Activated CD8-positive, alpha-beta T cell treated with anti-CD3 and anti-CD28 coated beads for 36 hours (primary cell): Measurements from ENCODE around the gene LMX1B. TPM values are rescaled to one million over a fixed set of nuclear protein-coding genes. Genes with fewer than 3 reads are reported as not detected.

ENCODE experiments used
- ATAC-seq: fragments of 200-7000 bp; cut with Tn5 transposase; one replicate; pipeline ENCODE4 v1.10.0; 2021; ENCODE audit warnings: mild to moderate bottlenecking, moderate library complexity
- CTCF ChIA-PET: fragments of 350-600 bp; sonication (Branson Sonifier 250); formaldehyde crosslinking; loops from one replicate; lab custom pipeline; 2021; ENCODE audit warnings: antibody characterized with exemption; lab: Charles Lee
- POLR2A ChIA-PET: fragments of 350-600 bp; sonication (Branson Sonifier 250); formaldehyde crosslinking; loops from one replicate; lab custom pipeline; 2021; ENCODE audit warnings: antibody characterized with exemption; lab: Charles Lee
- DNase-seq: peaks from one replicate; pipeline ENCODE4 v3.0.0-alpha.2; 2020
- H3K27ac Mint-ChIP-seq: one replicate; pipeline ENCODE4 v1.8.0; 2021; ENCODE audit warnings: mild to moderate bottlenecking, mixed read lengths
- H3K27me3 Mint-ChIP-seq: one replicate; pipeline ENCODE4 v1.8.0; 2021; ENCODE audit warnings: mixed read lengths
- H3K36me3 Mint-ChIP-seq: one replicate; pipeline ENCODE4 v1.8.0; 2021; ENCODE audit warnings: low read depth, mixed read lengths
- H3K4me1 Mint-ChIP-seq: one replicate; pipeline ENCODE4 v1.8.0; 2021; ENCODE audit warnings: low read depth, mixed read lengths
- H3K4me3 Mint-ChIP-seq: one replicate; pipeline ENCODE4 v1.8.0; 2021; ENCODE audit warnings: mild to moderate bottlenecking, moderate library complexity, mixed read lengths
- H3K9me3 Mint-ChIP-seq: one replicate; pipeline ENCODE4 v1.8.0; 2021; ENCODE audit warnings: mixed read lengths
- CTCF ChIP-seq: fragments of 200-600 bp; IDR thresholded peaks from one replicate; pipeline ENCODE4 v1.8.0; 2022; ENCODE audit warnings: antibody characterized with exemption, mild to moderate bottlenecking
- intact Hi-C: fragments of 100-400 bp; cut with micrococcal nuclease; formaldehyde crosslinking; loops from one replicate; pipeline ENCODE4 v1.10.0; 2022
- total RNA-seq, 2 experiments: library from RNA; stranded (reverse); gene quantifications; one replicate each; pipeline ENCODE4 v1.2.3, GENCODE V29; 2021

LMX1B gene
- total RNA-seq, 2 experiments from 2014 or later = not detected

GRCh38 chr9:126607086-126607485 lies 6.6 kb upstream of the LMX1B start:
- TF ChIP-seq CTCF = no peak
- ChIA-PET POLR2A (no interaction called here), CTCF (no interaction called here)
- Mint-ChIP-seq H3K27ac (no peak overlapping the region), H3K9me3 (no peaks in the 10 kb centered on the region), H3K4me1 (peaks cover 9% of the 10 kb centered on the region), H3K4me3 (no peak overlapping the region), H3K27me3 (peaks cover 52% of the 10 kb centered on the region), H3K36me3 (no peaks in the 10 kb centered on the region)
- DNase-seq = no peak
- no peak for ATAC-seq
- intact Hi-C loops = no loop called here

- Mint-ChIP-seq H3K27me3 (peaks cover 55% of the 10 kb centered on the region), H3K4me1 (peaks cover 10% of the 10 kb centered on the region), H3K36me3 (no peaks in the 10 kb centered on the region), H3K9me3 (no peaks in the 10 kb centered on the region), H3K27ac (no peak overlapping the region), H3K4me3 (no peak overlapping the region)
- CTCF ChIA-PET = no interaction called here
- intact Hi-C loops = no loop called here
- ATAC-seq = no peak
- TF ChIP-seq CTCF = no peak
- no peak for DNase-seq
- POLR2A ChIA-PET = no interaction called here
Measured at GRCh38 chr9:126607731-126608130, 6.0 kb upstream of the LMX1B start.

- Mint-ChIP-seq H3K9me3 (no peaks in the 10 kb centered on the region), H3K27ac (no peak overlapping the region)
- no peak for DNase-seq
Measured at GRCh38 chr9:126608551-126608950, 5.2 kb upstream of the LMX1B start.

GRCh38 chr9:126609191-126609590 lies 4.5 kb upstream of the LMX1B start:
- CTCF ChIA-PET = interaction anchor here (1.2 to 1.9 kb wide), 5 partner anchors 51 to 172 kb away, joined by 3 to 15 read pairs (median 4); no protein-coding TSS in a partner anchor

More at GRCh38 chr9:126608551-126608950, 5.2 kb upstream of the LMX1B start:
- no peak for TF ChIP-seq CTCF
- H3K27me3 Mint-ChIP-seq = peaks cover 59% of the 10 kb centered on the region
- no peaks in the 10 kb centered on the region for H3K36me3 Mint-ChIP-seq
- CTCF ChIA-PET = interaction anchor here (1.2 to 1.9 kb wide), 5 partner anchors 51 to 173 kb away, joined by 3 to 15 read pairs (median 4); no protein-coding TSS in a partner anchor
- ATAC-seq = no peak
- POLR2A ChIA-PET = no interaction called here
- H3K4me1 Mint-ChIP-seq = peaks cover 14% of the 10 kb centered on the region
- intact Hi-C loops = no loop called here
- H3K4me3 Mint-ChIP-seq = no peak overlapping the region

More at GRCh38 chr9:126609191-126609590, 4.5 kb upstream of the LMX1B start:
- Mint-ChIP-seq H3K4me3 (no peak overlapping the region), H3K36me3 (no peaks in the 10 kb centered on the region), H3K27ac (no peak overlapping the region), H3K9me3 (no peaks in the 10 kb centered on the region), H3K27me3 (peaks cover 54% of the 10 kb centered on the region), H3K4me1 (peaks cover 14% of the 10 kb centered on the region)
- ATAC-seq (no peak), DNase-seq (no peak)
- no peak for TF ChIP-seq CTCF
- POLR2A ChIA-PET = interaction anchor here (0.5 kb wide), 1 partner anchor 159 kb away, joined by 3 read pairs; no protein-coding TSS in a partner anchor
- intact Hi-C loops = no loop called here
